ENCODE results near the gene PFDN5.

- TF ChIP-seq CTCF (IDR thresholded peaks at IDR 0.05) (peak in 4 of 7 experiments; percentile 10 to 45 (median 35)), POLR2A (IDR thresholded peaks at IDR 0.05) (peak; percentile 35 to 82 (median 81))
These were observed 4.3 kb downstream of the PFDN5 start, which contains the start of gene MYG1 for GRCh38 chr12:53299454-53300180.
